Hepatocyte (in vitro differentiated cells): ENCODE results near the gene NCOR2.

Experiments
- EZH2 ChIP-seq: fragments of 200-600 bp; sonication (generic); IDR thresholded peaks from 2 replicates; pipeline ENCODE4 v1.6.1; 2016; ENCODE audit warnings: antibody characterized with exemption, mild to moderate bottlenecking, borderline replicate concordance
- EZH2phosphoT487 ChIP-seq: fragments of 200-600 bp; sonication (generic); IDR thresholded peaks from one replicate; pipeline ENCODE4 v1.6.1; 2018; ENCODE audit warnings: antibody characterized with exemption, mild to moderate bottlenecking, low read depth, moderate library complexity; ENCODE audit not compliant: unreplicated experiment, severe bottlenecking
- TF ChIP-seq, protein P1 (sequence below): fragments of 200-600 bp; sonication (generic); IDR thresholded peaks from 2 replicates; pipeline ENCODE4 v1.5.1; 2016; ENCODE audit warnings: antibody characterized with exemption, mild to moderate bottlenecking; ENCODE audit not compliant: poor library complexity

DNA sequence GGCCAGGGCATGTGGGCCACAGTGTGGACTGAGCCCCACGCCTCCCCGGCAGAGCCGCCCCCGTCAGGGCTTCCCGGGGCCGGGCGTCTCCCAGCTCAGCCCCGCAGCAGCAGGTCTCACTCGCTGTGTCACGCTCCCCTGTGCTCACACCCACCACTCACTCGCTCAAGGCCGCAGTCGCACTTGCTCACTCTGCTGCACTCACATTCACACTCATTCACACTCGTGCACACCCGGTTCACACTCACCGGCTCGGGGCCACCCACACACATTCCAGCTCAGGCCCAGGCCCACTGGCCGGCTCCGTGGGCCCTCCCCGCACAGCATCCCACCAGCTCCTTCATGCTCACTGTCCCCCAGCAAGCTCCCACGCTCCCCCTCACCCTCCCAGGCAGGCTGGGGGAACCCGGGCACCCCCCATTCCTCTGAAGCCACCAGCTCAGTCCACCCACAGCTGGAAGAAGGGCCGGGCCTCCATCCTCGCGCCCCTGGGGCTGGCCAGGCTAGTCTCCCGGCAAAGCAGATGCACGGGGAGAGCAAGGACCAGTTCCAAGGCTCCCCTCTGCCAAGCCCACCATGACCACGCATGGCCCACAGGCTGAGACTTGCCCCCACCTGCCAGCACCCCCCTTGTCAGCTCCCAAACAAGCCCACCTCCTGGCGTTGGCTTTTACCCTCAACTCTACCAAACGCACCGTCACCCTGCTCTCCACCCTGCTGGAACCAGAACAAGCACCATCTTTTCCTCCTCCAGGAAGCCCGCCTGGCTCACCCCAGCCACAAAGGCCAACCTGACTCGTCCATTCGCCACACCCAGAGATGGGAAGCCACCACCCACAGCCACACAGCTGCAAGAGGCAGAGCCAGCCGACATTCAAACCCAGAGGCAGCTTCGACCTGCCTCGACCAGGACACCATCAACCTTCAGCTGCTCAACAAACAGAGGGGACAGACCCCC is 28.0 kb downstream of the NCOR2 start:
- TF ChIP-seq EZH2phosphoT487: no peak
- TF ChIP-seq EZH2: no peak
- TF ChIP-seq, protein P1, sequence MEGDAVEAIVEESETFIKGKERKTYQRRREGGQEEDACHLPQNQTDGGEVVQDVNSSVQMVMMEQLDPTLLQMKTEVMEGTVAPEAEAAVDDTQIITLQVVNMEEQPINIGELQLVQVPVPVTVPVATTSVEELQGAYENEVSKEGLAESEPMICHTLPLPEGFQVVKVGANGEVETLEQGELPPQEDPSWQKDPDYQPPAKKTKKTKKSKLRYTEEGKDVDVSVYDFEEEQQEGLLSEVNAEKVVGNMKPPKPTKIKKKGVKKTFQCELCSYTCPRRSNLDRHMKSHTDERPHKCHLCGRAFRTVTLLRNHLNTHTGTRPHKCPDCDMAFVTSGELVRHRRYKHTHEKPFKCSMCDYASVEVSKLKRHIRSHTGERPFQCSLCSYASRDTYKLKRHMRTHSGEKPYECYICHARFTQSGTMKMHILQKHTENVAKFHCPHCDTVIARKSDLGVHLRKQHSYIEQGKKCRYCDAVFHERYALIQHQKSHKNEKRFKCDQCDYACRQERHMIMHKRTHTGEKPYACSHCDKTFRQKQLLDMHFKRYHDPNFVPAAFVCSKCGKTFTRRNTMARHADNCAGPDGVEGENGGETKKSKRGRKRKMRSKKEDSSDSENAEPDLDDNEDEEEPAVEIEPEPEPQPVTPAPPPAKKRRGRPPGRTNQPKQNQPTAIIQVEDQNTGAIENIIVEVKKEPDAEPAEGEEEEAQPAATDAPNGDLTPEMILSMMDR: no peak
